GM13976 (cell line): ENCODE data around the gene B9D2.

ENCODE experiments used
- DNase-seq: peaks from one replicate; pipeline ENCODE4 v3.0.0; 2012; ENCODE audit warnings: low spot score
- in situ Hi-C: fragments of 300-500 bp; cut with MboI; formaldehyde crosslinking; loops from one replicate; pipeline ENCODE4 v1.12.0; 2022; ENCODE audit warnings: low sequenced_read_pairs, mixed read lengths, inconsistent platforms; ENCODE audit not compliant: unreplicated experiment
- TF ChIP-seq, protein P1 (sequence below): IDR thresholded peaks from 2 replicates; pipeline ENCODE4 v1.5.1; 2012; ENCODE audit warnings: borderline replicate concordance, mild to moderate bottlenecking; ENCODE audit not compliant: insufficient read depth; ENCODE audit errors: extremely low read depth, missing control alignments, control extremely low read depth

The B9D2 gene

DNA sequence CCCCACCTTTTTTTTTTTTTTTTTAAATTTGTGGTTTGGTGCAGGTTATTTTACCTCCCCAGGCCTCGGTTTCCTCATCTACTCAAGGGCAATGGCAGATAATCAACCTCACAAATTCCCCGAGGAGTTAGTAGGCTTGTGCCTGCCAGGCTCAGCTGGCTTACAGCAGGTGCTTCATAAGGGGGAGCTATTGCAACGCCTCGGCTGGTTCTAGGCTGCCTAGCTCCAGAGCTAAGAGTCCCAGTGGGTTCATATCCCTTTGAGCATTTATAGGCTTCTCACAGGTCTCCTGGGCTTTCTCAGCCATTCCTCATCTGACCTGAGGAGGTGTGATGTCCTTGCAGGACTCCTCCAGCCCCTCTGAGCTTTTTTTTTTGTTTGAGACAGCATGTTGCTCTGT is 44.3 kb upstream of the B9D2 start:
- in situ Hi-C loops, result no loop called here
- TF ChIP-seq, protein P1, sequence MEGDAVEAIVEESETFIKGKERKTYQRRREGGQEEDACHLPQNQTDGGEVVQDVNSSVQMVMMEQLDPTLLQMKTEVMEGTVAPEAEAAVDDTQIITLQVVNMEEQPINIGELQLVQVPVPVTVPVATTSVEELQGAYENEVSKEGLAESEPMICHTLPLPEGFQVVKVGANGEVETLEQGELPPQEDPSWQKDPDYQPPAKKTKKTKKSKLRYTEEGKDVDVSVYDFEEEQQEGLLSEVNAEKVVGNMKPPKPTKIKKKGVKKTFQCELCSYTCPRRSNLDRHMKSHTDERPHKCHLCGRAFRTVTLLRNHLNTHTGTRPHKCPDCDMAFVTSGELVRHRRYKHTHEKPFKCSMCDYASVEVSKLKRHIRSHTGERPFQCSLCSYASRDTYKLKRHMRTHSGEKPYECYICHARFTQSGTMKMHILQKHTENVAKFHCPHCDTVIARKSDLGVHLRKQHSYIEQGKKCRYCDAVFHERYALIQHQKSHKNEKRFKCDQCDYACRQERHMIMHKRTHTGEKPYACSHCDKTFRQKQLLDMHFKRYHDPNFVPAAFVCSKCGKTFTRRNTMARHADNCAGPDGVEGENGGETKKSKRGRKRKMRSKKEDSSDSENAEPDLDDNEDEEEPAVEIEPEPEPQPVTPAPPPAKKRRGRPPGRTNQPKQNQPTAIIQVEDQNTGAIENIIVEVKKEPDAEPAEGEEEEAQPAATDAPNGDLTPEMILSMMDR, result peak; percentile 28
- DNase-seq, result no peak

DNA sequence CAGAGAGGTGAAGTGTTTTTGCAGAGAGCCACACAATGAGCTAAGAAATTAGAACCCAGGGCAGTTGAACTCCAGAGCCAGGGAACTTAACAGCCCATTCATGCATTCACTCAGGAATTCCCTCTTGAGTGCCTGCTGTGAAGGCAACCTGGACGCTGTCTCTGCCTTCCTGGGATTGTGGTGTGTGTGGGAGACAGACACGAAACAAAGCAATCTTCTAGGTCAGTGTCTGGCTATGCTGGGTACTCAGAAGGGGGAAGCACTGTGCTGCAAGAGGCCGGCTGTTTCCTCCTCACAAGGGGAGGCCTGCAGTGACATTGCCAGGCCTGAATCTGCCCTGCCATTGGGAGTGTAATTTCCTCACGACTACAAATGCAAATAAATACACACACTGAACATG is 43.3 kb upstream of the B9D2 start:
- no peak for DNase-seq
- TF ChIP-seq, protein P1, result no peak
- in situ Hi-C loops, result no loop called here

DNA sequence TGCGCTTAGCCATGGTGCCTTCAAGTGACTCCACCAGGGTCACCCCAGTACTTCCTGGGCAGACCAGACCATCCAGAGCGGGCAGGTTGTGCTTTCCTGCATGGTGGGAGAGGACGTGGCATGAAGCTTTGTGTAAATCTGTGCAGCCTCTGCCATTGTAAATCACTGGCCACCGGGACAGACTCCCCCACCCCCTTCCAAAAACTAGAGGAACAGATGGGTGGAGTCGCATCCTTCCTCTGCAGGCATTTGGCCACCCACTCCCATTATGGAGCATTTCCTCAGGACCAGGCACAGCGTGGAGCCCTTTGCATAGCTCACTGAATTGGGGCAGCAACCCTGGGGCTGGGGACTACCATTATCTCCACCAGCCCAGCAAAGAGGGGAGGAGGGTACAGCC is 41.8 kb upstream of the B9D2 start:
- TF ChIP-seq, protein P1, result no peak
- no peak for DNase-seq
- in situ Hi-C loops, result no loop called here

DNA sequence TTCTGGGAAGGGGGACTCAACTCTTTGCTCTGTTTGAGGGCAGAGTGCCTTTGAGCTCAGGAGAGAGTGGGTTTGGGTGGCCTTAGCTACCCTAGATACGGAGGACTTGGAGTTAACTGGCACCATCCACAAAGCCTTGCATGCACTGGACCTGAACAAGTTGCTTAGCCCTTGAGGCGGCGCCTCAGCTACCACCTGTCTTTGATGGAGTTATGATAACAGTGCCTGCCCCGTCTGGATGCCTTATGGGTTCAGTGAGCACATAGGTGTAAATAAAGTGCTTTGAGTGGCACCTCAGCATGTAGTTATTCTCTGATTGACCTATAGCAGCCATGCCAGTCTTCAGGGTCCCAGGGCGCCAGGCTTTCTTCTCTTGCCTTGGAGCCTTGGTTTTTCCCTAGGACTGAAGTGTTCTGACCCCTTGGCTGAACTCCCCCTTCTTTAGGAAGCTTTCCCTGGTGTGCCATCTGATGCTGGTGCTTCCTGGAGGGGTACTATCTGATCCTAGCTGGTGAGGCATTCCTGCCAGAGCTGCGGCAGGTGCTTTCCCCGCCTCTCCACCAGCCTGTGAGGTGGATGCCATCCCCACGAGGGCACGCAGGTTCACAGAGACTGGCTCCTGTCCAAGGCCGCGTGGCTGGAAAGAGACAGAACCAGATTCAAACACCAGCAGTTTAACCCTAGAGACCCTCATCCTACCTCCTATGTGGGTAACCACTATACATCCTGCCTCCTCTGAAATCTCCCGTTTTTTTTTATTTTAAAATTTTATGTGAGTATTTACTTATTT is 39.4 kb upstream of the B9D2 start:
- TF ChIP-seq, protein P1, result no peak
- in situ Hi-C loops, result no loop called here
- DNase-seq, result no peak

DNA sequence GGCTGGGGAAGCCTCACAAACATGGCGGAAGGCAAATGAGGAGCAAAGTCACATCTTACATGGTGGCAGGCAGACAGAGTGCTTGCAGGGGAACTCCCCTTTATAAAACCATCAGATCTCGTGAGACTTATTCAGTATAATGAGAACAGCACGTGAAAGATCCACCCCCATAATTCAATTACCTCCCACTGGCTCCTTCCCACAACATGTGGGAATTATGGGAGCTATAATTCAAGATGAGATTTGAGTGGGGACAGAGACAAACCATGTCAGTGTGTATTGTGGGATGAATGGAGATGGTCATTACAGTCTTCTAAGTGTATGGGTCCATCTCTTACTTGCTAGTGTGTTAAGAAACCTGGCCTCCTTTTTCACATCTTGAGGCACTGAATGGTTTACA is 38.1 kb upstream of the B9D2 start:
- TF ChIP-seq, protein P1, result no peak
- DNase-seq, result no peak
- in situ Hi-C loops, result no loop called here

DNA sequence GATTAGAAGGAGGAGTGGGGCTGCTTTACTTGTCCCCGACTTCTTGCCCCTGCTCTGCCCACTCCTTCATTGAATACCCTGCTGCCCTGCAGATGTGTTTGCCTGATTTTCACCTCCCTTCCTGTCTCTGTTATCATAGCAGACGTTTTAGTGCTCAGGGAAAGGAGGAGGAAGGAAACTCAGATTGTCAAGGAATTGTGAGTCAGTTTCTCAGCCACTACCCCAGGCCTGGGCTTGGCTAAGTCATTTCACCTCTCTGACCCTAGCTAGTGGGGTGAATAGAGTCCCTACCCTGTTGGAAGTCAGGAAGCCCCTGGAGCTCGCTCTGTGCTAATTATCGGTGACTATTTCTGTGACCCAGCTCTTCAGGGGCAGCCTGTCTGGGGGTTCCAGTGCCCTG is 37.5 kb upstream of the B9D2 start:
- in situ Hi-C loops, result no loop called here
- DNase-seq, result no peak
- TF ChIP-seq, protein P1, result no peak
